ENCODE data around the gene TXNDC16.

Gene TXNDC16

DNA sequence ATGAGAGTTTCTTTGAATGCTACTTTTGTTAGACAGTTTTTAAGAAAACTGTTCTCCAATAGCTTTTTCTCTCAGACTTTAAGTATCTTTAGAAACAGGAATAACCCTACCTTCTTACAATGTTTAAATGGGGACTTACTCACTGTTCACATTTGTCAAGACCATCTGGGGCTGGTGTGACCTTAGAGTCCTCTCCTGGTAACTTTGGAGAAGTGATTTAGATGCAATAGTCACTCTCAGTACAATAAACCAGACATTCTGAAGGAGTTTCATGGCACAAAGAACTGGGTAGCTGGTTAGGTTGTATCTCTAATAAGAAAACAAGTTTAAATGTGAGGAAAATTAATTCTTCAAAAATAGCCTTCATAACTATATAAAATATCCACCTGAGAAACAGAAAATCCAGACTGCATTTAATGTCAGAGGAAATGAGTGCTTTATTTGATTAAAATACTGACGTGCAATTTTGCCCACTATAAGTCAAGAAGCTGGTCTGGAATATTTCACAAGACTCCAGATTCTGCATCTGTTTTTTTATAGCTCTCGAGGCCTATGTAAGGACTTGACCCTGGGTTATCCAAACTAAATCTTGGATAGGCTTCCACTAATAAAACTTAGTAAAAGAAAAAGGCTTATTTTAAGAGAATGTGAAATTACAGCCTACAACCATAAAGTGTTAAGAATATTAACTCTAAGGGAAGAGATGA, 129.5 kb downstream of the TXNDC16 start:
- H2AFZ ChIP-seq (ENCODE audit: low read depth, low read length): no peak overlapping the region
- no peaks in the 10 kb centered on the region for H4K20me1 ChIP-seq (ENCODE audit: insufficient read depth, low read length)
- H3K4me3 ChIP-seq (ENCODE audit: low read length): no peak overlapping the region
- H3K27ac ChIP-seq (ENCODE audit: low read length): no peak overlapping the region
- H3K27me3 ChIP-seq (ENCODE audit: low read depth, low read length): 0 out of 2 replicates have a peak, but pooled peaks cover 5% of the 10 kb centered on the region
- no peaks in the 10 kb centered on the region for H3K4me1 ChIP-seq (ENCODE audit: low read length)
- no peaks in the 10 kb centered on the region for H3K9me3 ChIP-seq (ENCODE audit: insufficient read depth, low read length)
- H3K36me3 ChIP-seq (replicated peaks; ENCODE audit: low read depth, low read length): no peaks in the 10 kb centered on the region
- TF ChIP-seq, protein P1, sequence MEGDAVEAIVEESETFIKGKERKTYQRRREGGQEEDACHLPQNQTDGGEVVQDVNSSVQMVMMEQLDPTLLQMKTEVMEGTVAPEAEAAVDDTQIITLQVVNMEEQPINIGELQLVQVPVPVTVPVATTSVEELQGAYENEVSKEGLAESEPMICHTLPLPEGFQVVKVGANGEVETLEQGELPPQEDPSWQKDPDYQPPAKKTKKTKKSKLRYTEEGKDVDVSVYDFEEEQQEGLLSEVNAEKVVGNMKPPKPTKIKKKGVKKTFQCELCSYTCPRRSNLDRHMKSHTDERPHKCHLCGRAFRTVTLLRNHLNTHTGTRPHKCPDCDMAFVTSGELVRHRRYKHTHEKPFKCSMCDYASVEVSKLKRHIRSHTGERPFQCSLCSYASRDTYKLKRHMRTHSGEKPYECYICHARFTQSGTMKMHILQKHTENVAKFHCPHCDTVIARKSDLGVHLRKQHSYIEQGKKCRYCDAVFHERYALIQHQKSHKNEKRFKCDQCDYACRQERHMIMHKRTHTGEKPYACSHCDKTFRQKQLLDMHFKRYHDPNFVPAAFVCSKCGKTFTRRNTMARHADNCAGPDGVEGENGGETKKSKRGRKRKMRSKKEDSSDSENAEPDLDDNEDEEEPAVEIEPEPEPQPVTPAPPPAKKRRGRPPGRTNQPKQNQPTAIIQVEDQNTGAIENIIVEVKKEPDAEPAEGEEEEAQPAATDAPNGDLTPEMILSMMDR (IDR thresholded peaks at IDR 0.05; ENCODE audit: low read depth, low read length): peak; percentile 20; the same call in 1 of the 2 replicates
- no peak for TF ChIP-seq EZH2phosphoT487 (IDR thresholded peaks at IDR 0.05; ENCODE audit: low read depth)
- no peaks in the 10 kb centered on the region for H3K79me2 ChIP-seq (ENCODE audit: low read length)
- H3K4me2 ChIP-seq (ENCODE audit: low read length): no peak overlapping the region
- H3K9ac ChIP-seq (ENCODE audit: low read length): no peak overlapping the region

- Histone ChIP-seq H3K27ac (ENCODE audit: low read length) (no peak overlapping the region), H4K20me1 (ENCODE audit: insufficient read depth, low read length) (no peaks in the 10 kb centered on the region), H3K4me1 (ENCODE audit: low read length) (no peaks in the 10 kb centered on the region), H3K79me2 (ENCODE audit: low read length) (no peaks in the 10 kb centered on the region), H3K9ac (ENCODE audit: low read length) (no peak overlapping the region), H3K9me3 (ENCODE audit: insufficient read depth, low read length) (no peaks in the 10 kb centered on the region), H3K4me2 (ENCODE audit: low read length) (no peak overlapping the region), H3K4me3 (ENCODE audit: low read length) (no peak overlapping the region), H3K36me3 (replicated peaks; ENCODE audit: low read depth, low read length) (no peaks in the 10 kb centered on the region), H3K27me3 (ENCODE audit: low read depth, low read length) (0 out of 2 replicates have a peak, but pooled peaks cover 5% of the 10 kb centered on the region), H2AFZ (ENCODE audit: low read depth, low read length) (no peak overlapping the region)
- TF ChIP-seq EZH2phosphoT487 (IDR thresholded peaks at IDR 0.05; ENCODE audit: low read depth): no peak
- TF ChIP-seq, protein P1 (IDR thresholded peaks at IDR 0.05; ENCODE audit: low read depth, low read length): no peak
Measured at GRCh38 chr14:52417139-52417538, 135.2 kb downstream of the TXNDC16 start.

- no peak overlapping the region for H3K4me2 ChIP-seq (ENCODE audit: low read length)
- H3K9me3 ChIP-seq (ENCODE audit: insufficient read depth, low read length): no peaks in the 10 kb centered on the region
- no peaks in the 10 kb centered on the region for H3K79me2 ChIP-seq (ENCODE audit: low read length)
- TF ChIP-seq EZH2phosphoT487 (IDR thresholded peaks at IDR 0.05; ENCODE audit: low read depth): no peak
- TF ChIP-seq, protein P1 (IDR thresholded peaks at IDR 0.05; ENCODE audit: low read depth, low read length): no peak
- no peaks in the 10 kb centered on the region for H3K4me1 ChIP-seq (ENCODE audit: low read length)
- no peak overlapping the region for H2AFZ ChIP-seq (ENCODE audit: low read depth, low read length)
- H3K27me3 ChIP-seq (ENCODE audit: low read depth, low read length): peaks cover 11% of the 10 kb centered on the region
- H3K9ac ChIP-seq (ENCODE audit: low read length): no peak overlapping the region
- no peaks in the 10 kb centered on the region for H4K20me1 ChIP-seq (ENCODE audit: insufficient read depth, low read length)
- no peaks in the 10 kb centered on the region for H3K36me3 ChIP-seq (replicated peaks; ENCODE audit: low read depth, low read length)
- H3K27ac ChIP-seq (ENCODE audit: low read length): no peak overlapping the region
- H3K4me3 ChIP-seq (ENCODE audit: low read length): no peak overlapping the region
Measured at GRCh38 chr14:52413729-52414408, 138.4 kb downstream of the TXNDC16 start.

DNA sequence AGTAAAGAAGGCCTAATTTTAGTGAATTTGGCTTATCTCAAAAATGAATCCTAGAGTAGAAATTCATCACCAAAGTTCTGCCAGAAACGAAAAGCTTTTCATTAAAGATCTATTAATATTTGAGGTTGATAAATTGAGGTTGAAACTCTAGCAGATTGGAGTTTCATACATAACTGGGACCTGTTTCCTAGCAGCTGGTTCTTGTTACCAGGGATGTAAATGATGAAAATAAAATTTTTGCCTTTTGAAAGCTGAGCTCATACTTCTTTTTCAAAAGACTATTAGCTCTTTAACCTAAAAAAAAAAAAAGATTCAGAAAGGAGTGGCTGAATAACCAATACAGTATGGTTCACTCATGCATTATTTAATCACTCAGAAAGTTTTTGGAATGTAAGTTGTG, 139.9 kb downstream of the TXNDC16 start:
- H3K4me2 ChIP-seq (ENCODE audit: low read length): no peak overlapping the region
- TF ChIP-seq EZH2phosphoT487 (IDR thresholded peaks at IDR 0.05; ENCODE audit: low read depth): no peak
- TF ChIP-seq, protein P1 (IDR thresholded peaks at IDR 0.05; ENCODE audit: low read depth, low read length): no peak
- H3K27ac ChIP-seq (ENCODE audit: low read length): no peak overlapping the region

More for the DNA sequence above, 139.9 kb downstream of the TXNDC16 start:
- H3K4me3 ChIP-seq (ENCODE audit: low read length): no peak overlapping the region
- no peaks in the 10 kb centered on the region for H3K79me2 ChIP-seq (ENCODE audit: low read length)
- no peak overlapping the region for H3K9ac ChIP-seq (ENCODE audit: low read length)
- H3K36me3 ChIP-seq (replicated peaks; ENCODE audit: low read depth, low read length): no peaks in the 10 kb centered on the region
- H4K20me1 ChIP-seq (ENCODE audit: insufficient read depth, low read length): no peaks in the 10 kb centered on the region
- no peaks in the 10 kb centered on the region for H3K4me1 ChIP-seq (ENCODE audit: low read length)
- H2AFZ ChIP-seq (ENCODE audit: low read depth, low read length): no peak overlapping the region
- H3K9me3 ChIP-seq (ENCODE audit: insufficient read depth, low read length): no peaks in the 10 kb centered on the region
- peaks cover 25% of the 10 kb centered on the region for H3K27me3 ChIP-seq (ENCODE audit: low read depth, low read length)

All from OCI-LY3 (cell line).